HG03097 (cell line): Measurements from ENCODE around the gene CFAP53.
"Not testable (repeated sequence)": the region's sequence is repeated elsewhere in the genome, so short reads cannot be mapped to it uniquely, and the experiment has no call there.

ENCODE experiments used
- ATAC-seq: cut with Tn5 transposase; IDR thresholded peaks from one replicate; pipeline ENCODE4 v1.9.1; 2021; ENCODE audit not compliant: unreplicated experiment, low FRiP score

Gene CFAP53

GRCh38 chr18:50274044-50274442 lies 7.7 kb upstream of the CFAP53 start:
- no peak for ATAC-seq

GRCh38 chr18:50273203-50274043 lies 7.1 kb upstream of the CFAP53 start:
- no peak for ATAC-seq

GRCh38 chr18:50272568-50272967 lies 6.3 kb upstream of the CFAP53 start:
- ATAC-seq, result no peak

GRCh38 chr18:50268022-50268747 lies 1.9 kb upstream of the CFAP53 start:
- ATAC-seq, result peak; percentile 62

- no peak for ATAC-seq
Observed at GRCh38 chr18:50262977-50263376, 3.3 kb downstream of the CFAP53 start.

- no peak for ATAC-seq
Observed at GRCh38 chr18:50250935-50251334, 15.4 kb downstream of the CFAP53 start.

GRCh38 chr18:50249576-50249975 lies 16.7 kb downstream of the CFAP53 start:
- ATAC-seq, result no peak

- no peak for ATAC-seq
Observed at GRCh38 chr18:50247561-50247960, 18.7 kb downstream of the CFAP53 start.

- not testable (repeated sequence) for ATAC-seq
Observed at GRCh38 chr18:50241768-50242167, 24.5 kb downstream of the CFAP53 start.

- ATAC-seq, result no peak
Observed at GRCh38 chr18:50240080-50240563, 26.2 kb downstream of the CFAP53 start.

- ATAC-seq, result no peak
Observed at GRCh38 chr18:50232419-50232818, 33.9 kb downstream of the CFAP53 start.

GRCh38 chr18:50231621-50232020 lies 34.7 kb downstream of the CFAP53 start:
- ATAC-seq, result no peak

GRCh38 chr18:50220249-50220648 lies 46.0 kb downstream of the CFAP53 start:
- ATAC-seq, result not testable (repeated sequence)

GRCh38 chr18:50218432-50219197 lies 47.7 kb downstream of the CFAP53 start:
- no peak for ATAC-seq

GRCh38 chr18:50209311-50209710 lies 57.0 kb downstream of the CFAP53 start:
- no peak for ATAC-seq

GRCh38 chr18:50207722-50208121 lies 58.6 kb downstream of the CFAP53 start:
- no peak for ATAC-seq

GRCh38 chr18:50203801-50204604 lies 62.3 kb downstream of the CFAP53 start:
- no peak for ATAC-seq

GRCh38 chr18:50201476-50202018 lies 64.7 kb downstream of the CFAP53 start:
- ATAC-seq, result no peak

GRCh38 chr18:50199921-50200320 lies 66.4 kb downstream of the CFAP53 start:
- no peak for ATAC-seq

GRCh38 chr18:50199346-50199855 lies 66.9 kb downstream of the CFAP53 start:
- no peak for ATAC-seq
